ENCODE measurements around the gene PHTF2.

DNA sequence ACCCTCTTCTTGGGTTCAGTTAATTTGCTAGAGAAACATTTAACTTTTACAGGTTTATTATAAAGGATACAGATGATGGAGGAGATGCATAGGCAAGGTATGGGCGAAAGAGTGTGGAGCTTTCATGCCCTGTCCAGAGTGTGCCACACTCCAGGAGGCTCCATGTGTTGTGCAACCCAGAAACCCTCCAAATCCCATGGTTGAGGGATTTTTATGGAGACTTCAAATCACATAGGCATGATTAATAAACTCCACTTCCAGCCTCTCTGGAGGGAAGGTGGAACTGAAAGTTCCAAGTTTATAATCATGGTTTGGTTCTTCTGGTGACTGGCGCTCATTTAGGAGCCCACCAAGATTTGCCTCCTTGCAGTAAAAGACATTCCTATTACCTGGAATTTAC, 159.9 kb downstream of the PHTF2 start:
- TF ChIP-seq, protein P1, sequence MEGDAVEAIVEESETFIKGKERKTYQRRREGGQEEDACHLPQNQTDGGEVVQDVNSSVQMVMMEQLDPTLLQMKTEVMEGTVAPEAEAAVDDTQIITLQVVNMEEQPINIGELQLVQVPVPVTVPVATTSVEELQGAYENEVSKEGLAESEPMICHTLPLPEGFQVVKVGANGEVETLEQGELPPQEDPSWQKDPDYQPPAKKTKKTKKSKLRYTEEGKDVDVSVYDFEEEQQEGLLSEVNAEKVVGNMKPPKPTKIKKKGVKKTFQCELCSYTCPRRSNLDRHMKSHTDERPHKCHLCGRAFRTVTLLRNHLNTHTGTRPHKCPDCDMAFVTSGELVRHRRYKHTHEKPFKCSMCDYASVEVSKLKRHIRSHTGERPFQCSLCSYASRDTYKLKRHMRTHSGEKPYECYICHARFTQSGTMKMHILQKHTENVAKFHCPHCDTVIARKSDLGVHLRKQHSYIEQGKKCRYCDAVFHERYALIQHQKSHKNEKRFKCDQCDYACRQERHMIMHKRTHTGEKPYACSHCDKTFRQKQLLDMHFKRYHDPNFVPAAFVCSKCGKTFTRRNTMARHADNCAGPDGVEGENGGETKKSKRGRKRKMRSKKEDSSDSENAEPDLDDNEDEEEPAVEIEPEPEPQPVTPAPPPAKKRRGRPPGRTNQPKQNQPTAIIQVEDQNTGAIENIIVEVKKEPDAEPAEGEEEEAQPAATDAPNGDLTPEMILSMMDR (conservative IDR thresholded peaks at IDR 0.05; ENCODE audit: low read depth, low read length), result no peak
- TF ChIP-seq POLR2A (IDR thresholded peaks at IDR 0.05; ENCODE audit: low read depth, low read length), result no peak
- no peak for TF ChIP-seq FOS (IDR thresholded peaks at IDR 0.05; ENCODE audit: low read depth, low read length)
- no peak for TF ChIP-seq RFX5 (IDR thresholded peaks at IDR 0.05; ENCODE audit: low read depth, low read length)
- no peak for TF ChIP-seq RAD21 (IDR thresholded peaks at IDR 0.05; ENCODE audit: low read length)
- no peak for TF ChIP-seq USF2 (IDR thresholded peaks at IDR 0.05; ENCODE audit: low read depth, low read length)
- no peak for TF ChIP-seq RCOR1 (IDR thresholded peaks at IDR 0.05; ENCODE audit: insufficient replicate concordance, low read length)
- no peak for TF ChIP-seq MAFK (IDR thresholded peaks at IDR 0.05; ENCODE audit: low read depth, low read length)
- no peak for TF ChIP-seq CHD1 (IDR thresholded peaks at IDR 0.05; ENCODE audit: low read depth, low read length)
- no peak for TF ChIP-seq CEBPB (IDR thresholded peaks at IDR 0.05; ENCODE audit: low read depth, low read length)

All from IMR-90 (cell line).